HG03565 (cell line): ENCODE measurements around the gene CAMK2D.

ENCODE experiments used
- ATAC-seq: cut with Tn5 transposase; IDR thresholded peaks from one replicate; pipeline ENCODE4 v1.9.1; 2021; ENCODE audit warnings: mild to moderate bottlenecking, moderate library complexity; ENCODE audit not compliant: unreplicated experiment

Gene CAMK2D

GRCh38 chr4:113495790-113496189 is 265.7 kb downstream of the CAMK2D start:
- ATAC-seq: no peak

- ATAC-seq: no peak
Observed at GRCh38 chr4:113483131-113483530, 278.4 kb downstream of the CAMK2D start.

- no peak for ATAC-seq
Observed at GRCh38 chr4:113482325-113482724, 279.2 kb downstream of the CAMK2D start.

- ATAC-seq: no peak
Observed at GRCh38 chr4:113481820-113482219, 279.7 kb downstream of the CAMK2D start.

GRCh38 chr4:113480109-113480508 is 281.4 kb downstream of the CAMK2D start:
- no peak for ATAC-seq

GRCh38 chr4:113478032-113478431 is 283.5 kb downstream of the CAMK2D start:
- no peak for ATAC-seq

GRCh38 chr4:113476800-113477199 is 284.7 kb downstream of the CAMK2D start:
- ATAC-seq: no peak

GRCh38 chr4:113474017-113474416 is 287.5 kb downstream of the CAMK2D start:
- ATAC-seq: no peak

GRCh38 chr4:113472864-113473263 is 288.7 kb downstream of the CAMK2D start:
- ATAC-seq: no peak

GRCh38 chr4:113471146-113471860 is 290.2 kb downstream of the CAMK2D start:
- no peak for ATAC-seq

- ATAC-seq: no peak
Observed at GRCh38 chr4:113469926-113470325, 291.6 kb downstream of the CAMK2D start.

GRCh38 chr4:113469023-113469390 is 292.5 kb downstream of the CAMK2D start:
- ATAC-seq: no peak

- ATAC-seq: no peak
Observed at GRCh38 chr4:113468165-113469022, 293.1 kb downstream of the CAMK2D start.

GRCh38 chr4:113467581-113467980 is 294.0 kb downstream of the CAMK2D start:
- no peak for ATAC-seq

GRCh38 chr4:113462286-113462685 is 299.3 kb downstream of the CAMK2D start:
- ATAC-seq: no peak

GRCh38 chr4:113461281-113461680 is 300.3 kb downstream of the CAMK2D start:
- ATAC-seq: no peak

GRCh38 chr4:113457886-113458285 is 303.7 kb downstream of the CAMK2D start:
- ATAC-seq: no peak

GRCh38 chr4:113457121-113457520 is 304.4 kb downstream of the CAMK2D start:
- no peak for ATAC-seq

- no peak for ATAC-seq
Observed at GRCh38 chr4:113455061-113455460, 306.5 kb downstream of the CAMK2D start.

- ATAC-seq: no peak
Observed at GRCh38 chr4:113452868-113453620, 308.5 kb downstream of the CAMK2D start.

GRCh38 chr4:113452152-113452551 is 309.4 kb downstream of the CAMK2D start:
- no peak for ATAC-seq
